ENCODE results near the gene MAGI2. TPM values are rescaled to one million over a fixed set of nuclear protein-coding genes. Genes with fewer than 3 reads are reported as not detected.

MAGI2 gene
- total RNA-seq, 1 experiment from 2014 or later = 0.34 TPM

- Histone ChIP-seq H3K36me3 (ENCODE audit: insufficient read depth, low read length, poor library complexity, severe bottlenecking) (no peaks in the 10 kb centered on the region), H3K4me3 (ENCODE audit: low read depth, low read length, poor library complexity, severe bottlenecking) (no peak overlapping the region), H3K27ac (ENCODE audit: low read depth, low read length, poor library complexity, severe bottlenecking) (no peak overlapping the region), H3K27me3 (replicated peaks; ENCODE audit: insufficient read depth, low read depth, low read length, poor library complexity) (peaks cover 5% of the 10 kb centered on the region), H3K4me1 (ENCODE audit: insufficient read depth, low read length, poor library complexity, severe bottlenecking) (no peaks in the 10 kb centered on the region), H3K9me3 (ENCODE audit: low read depth, low read length, poor library complexity, severe bottlenecking) (no peaks in the 10 kb centered on the region)
- ChIA-PET POLR2A (ENCODE audit: low non-redundant PET) (no interaction called here), CTCF (no interaction called here)
- no peak for TF ChIP-seq CTCF (conservative IDR thresholded peaks at IDR 0.05; ENCODE audit: low read depth, low read length)
- no peak for TF ChIP-seq EZH2 (IDR thresholded peaks at IDR 0.05; ENCODE audit: borderline replicate concordance, low read depth, low read length, poor library complexity, severe bottlenecking)
- no peak for DNase-seq (ENCODE audit: low spot score)
- intact Hi-C loops (cut with micrococcal nuclease; ENCODE audit: unreplicated experiment) = no loop called here
- no TSS peak for BruUV-seq (replicated peaks)
Observed at GRCh38 chr7:78720066-78720465, 733.4 kb downstream of the MAGI2 start.

- no peak overlapping the region for H3K27ac ChIP-seq (ENCODE audit: low read depth, low read length, poor library complexity, severe bottlenecking)
- ChIA-PET CTCF (no interaction called here), POLR2A (ENCODE audit: low non-redundant PET) (no interaction called here)
- no peak for DNase-seq (ENCODE audit: low spot score)
- TF ChIP-seq EZH2 (IDR thresholded peaks at IDR 0.05; ENCODE audit: borderline replicate concordance, low read depth, low read length, poor library complexity, severe bottlenecking) = no peak
- TF ChIP-seq CTCF (conservative IDR thresholded peaks at IDR 0.05; ENCODE audit: low read depth, low read length) = no peak
- no peaks in the 10 kb centered on the region for H3K9me3 ChIP-seq (ENCODE audit: low read depth, low read length, poor library complexity, severe bottlenecking)
- BruUV-seq (replicated peaks) = no TSS peak
- H3K4me1 ChIP-seq (ENCODE audit: insufficient read depth, low read length, poor library complexity, severe bottlenecking) = no peaks in the 10 kb centered on the region
- intact Hi-C loops (cut with micrococcal nuclease; ENCODE audit: unreplicated experiment) = no loop called here
- no peaks in the 10 kb centered on the region for H3K36me3 ChIP-seq (ENCODE audit: insufficient read depth, low read length, poor library complexity, severe bottlenecking)
- H3K4me3 ChIP-seq (ENCODE audit: low read depth, low read length, poor library complexity, severe bottlenecking) = no peak overlapping the region
- peaks cover 5% of the 10 kb centered on the region for H3K27me3 ChIP-seq (replicated peaks; ENCODE audit: insufficient read depth, low read depth, low read length, poor library complexity)
Observed at GRCh38 chr7:78718212-78718611, 735.3 kb downstream of the MAGI2 start.

GRCh38 chr7:78716876-78717275, 736.6 kb downstream of the MAGI2 start:
- Histone ChIP-seq H3K4me3 (ENCODE audit: low read depth, low read length, poor library complexity, severe bottlenecking) (no peak overlapping the region), H3K36me3 (ENCODE audit: insufficient read depth, low read length, poor library complexity, severe bottlenecking) (no peaks in the 10 kb centered on the region), H3K27me3 (replicated peaks; ENCODE audit: insufficient read depth, low read depth, low read length, poor library complexity) (peaks cover 5% of the 10 kb centered on the region), H3K27ac (ENCODE audit: low read depth, low read length, poor library complexity, severe bottlenecking) (no peak overlapping the region), H3K9me3 (ENCODE audit: low read depth, low read length, poor library complexity, severe bottlenecking) (no peaks in the 10 kb centered on the region), H3K4me1 (ENCODE audit: insufficient read depth, low read length, poor library complexity, severe bottlenecking) (no peaks in the 10 kb centered on the region)
- no TSS peak for BruUV-seq (replicated peaks)
- no peak for TF ChIP-seq EZH2 (IDR thresholded peaks at IDR 0.05; ENCODE audit: borderline replicate concordance, low read depth, low read length, poor library complexity, severe bottlenecking)
- no peak for TF ChIP-seq CTCF (conservative IDR thresholded peaks at IDR 0.05; ENCODE audit: low read depth, low read length)
- CTCF ChIA-PET = no interaction called here
- intact Hi-C loops (cut with micrococcal nuclease; ENCODE audit: unreplicated experiment) = no loop called here
- POLR2A ChIA-PET (ENCODE audit: low non-redundant PET) = no interaction called here
- DNase-seq (ENCODE audit: low spot score) = no peak

Measured in A673 (cell line).